Fibroblast of pulmonary artery (primary cell): ENCODE data around the gene PRX.
"Not testable (repeated sequence)": the region's sequence is repeated elsewhere in the genome, so short reads cannot be mapped to it uniquely, and the experiment has no call there.

ENCODE experiments used
- DNase-seq: peaks from one replicate; pipeline ENCODE4 v3.0.0-alpha.2; 2010; ENCODE audit warnings: low read depth
- H3K4me3 ChIP-seq: replicated peaks from 2 replicates; pipeline ENCODE4 v1.5.1; 2011; ENCODE audit warnings: low read depth, mild to moderate bottlenecking, control low read depth, low read length, moderate library complexity
- CTCF ChIP-seq: IDR thresholded peaks from 2 replicates; pipeline ENCODE4 v1.5.1; 2011; ENCODE audit warnings: mild to moderate bottlenecking, control low read depth, low read length, inconsistent platforms; ENCODE audit errors: missing control alignments

PRX gene

GRCh38 chr19:40376286-40376862, 36.8 kb downstream of the PRX start:
- TF ChIP-seq CTCF = no peak
- H3K4me3 ChIP-seq = no peak overlapping the region
- DNase-seq = no peak

- no peak for DNase-seq
- no peak for TF ChIP-seq CTCF
- no peak overlapping the region for H3K4me3 ChIP-seq
Measured at GRCh38 chr19:40374084-40374483, 39.1 kb downstream of the PRX start.

GRCh38 chr19:40371802-40372122, 41.4 kb downstream of the PRX start:
- no peak overlapping the region for H3K4me3 ChIP-seq
- TF ChIP-seq CTCF = no peak
- no peak for DNase-seq

- TF ChIP-seq CTCF = no peak
- no peak for DNase-seq
- no peak overlapping the region for H3K4me3 ChIP-seq
Measured at GRCh38 chr19:40370997-40371801, 42.0 kb downstream of the PRX start.

GRCh38 chr19:40370253-40370652, 42.9 kb downstream of the PRX start:
- not testable (repeated sequence) for DNase-seq, H3K4me3 ChIP-seq

- TF ChIP-seq CTCF = no peak
- DNase-seq = no peak
- no peak overlapping the region for H3K4me3 ChIP-seq
Measured at GRCh38 chr19:40369797-40370196, 43.4 kb downstream of the PRX start.

GRCh38 chr19:40367577-40368434, 45.4 kb downstream of the PRX start:
- no peak for DNase-seq
- TF ChIP-seq CTCF = no peak
- no peak overlapping the region for H3K4me3 ChIP-seq
